ENCODE measurements around the gene PROX2.

PROX2 gene

DNA sequence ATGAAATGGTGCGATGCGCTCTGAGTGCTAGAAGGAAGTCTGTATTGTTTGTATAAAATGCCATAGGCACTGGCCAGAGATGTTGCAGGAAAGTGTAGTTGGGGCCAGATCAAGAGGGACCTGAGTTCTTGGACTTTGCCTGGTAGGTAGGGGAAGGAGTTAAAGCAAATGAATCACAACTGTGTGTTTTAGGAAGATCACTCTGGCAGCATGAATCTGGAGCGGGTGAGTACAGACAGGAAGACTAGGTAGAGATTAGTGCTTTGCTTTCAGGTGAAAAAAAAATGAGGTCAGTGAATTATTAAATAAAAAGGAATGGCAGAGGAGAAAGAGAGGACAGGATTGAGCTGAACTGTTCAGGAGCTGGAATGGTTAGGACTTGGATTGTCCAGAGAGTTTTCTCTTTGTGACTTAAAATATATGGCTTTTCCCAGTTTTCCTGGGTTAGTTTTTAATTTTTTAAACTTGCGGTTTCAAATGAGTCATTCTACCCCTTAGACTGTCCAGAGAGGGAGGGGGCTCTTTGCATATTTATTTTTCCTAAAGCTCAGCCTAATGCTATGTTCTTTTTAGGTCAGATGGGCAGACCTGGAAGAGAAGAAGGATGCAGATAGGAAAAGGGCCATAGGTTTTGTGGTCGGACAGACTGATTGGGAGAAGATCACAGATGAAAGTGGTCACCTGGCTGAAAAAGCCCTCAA is 41.1 kb downstream of the PROX2 start:
- no peak overlapping the region for H3K27ac ChIP-seq
- TF ChIP-seq CTCF (IDR thresholded peaks at IDR 0.05) (no peak), ZFX (IDR thresholded peaks at IDR 0.05; ENCODE audit: borderline replicate concordance) (no peak)

DNA sequence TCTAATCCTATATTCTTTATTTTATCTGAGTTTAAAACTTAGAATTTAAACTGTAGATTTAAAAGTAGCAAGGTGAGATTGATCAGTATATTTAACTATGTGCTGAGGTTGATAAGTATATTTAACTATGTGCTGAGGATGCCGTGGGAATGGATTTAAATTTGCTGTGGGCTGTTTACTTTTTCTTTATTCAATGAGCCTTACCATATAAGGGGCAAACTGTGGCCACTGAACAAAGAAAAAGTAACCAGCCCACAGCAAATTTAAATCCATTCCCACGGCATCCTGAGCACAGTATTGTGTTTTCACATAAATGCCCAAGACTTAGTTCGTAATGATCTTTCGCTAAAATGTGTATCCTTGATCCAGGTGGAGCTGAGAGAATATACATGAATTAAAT is 43.1 kb downstream of the PROX2 start:
- no peak for TF ChIP-seq CTCF (IDR thresholded peaks at IDR 0.05)

DNA sequence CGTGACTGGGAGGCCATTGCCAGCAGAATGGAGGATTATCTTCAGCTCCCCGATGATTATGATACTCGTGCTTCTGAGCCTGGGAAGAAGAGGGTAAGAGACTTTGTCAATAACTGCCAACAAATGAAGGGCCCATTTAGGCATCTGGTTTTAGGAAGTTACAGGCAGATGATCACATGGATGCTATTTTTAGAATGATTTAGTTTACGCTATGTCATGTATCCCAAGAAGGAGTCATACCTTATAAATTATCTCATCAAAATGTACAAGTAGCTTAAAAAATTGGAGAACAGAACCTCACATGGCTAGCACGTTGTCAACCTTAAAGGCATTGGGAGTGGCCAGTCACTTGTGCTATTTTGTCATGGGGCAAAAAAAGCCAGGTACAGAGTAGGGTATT is 46.7 kb downstream of the PROX2 start:
- TF ChIP-seq ZFX (IDR thresholded peaks at IDR 0.05; ENCODE audit: borderline replicate concordance) (no peak), CTCF (IDR thresholded peaks at IDR 0.05) (no peak)
- no peak overlapping the region for H3K27ac ChIP-seq

More for the DNA sequence above, 43.1 kb downstream of the PROX2 start:
- H3K27ac ChIP-seq, result 0 out of 2 replicates have a peak overlapping the region, but pooled peaks have one; percentile 1

- TF ChIP-seq ZFX (IDR thresholded peaks at IDR 0.05; ENCODE audit: borderline replicate concordance), result no peak
- no peak for TF ChIP-seq CTCF (IDR thresholded peaks at IDR 0.05)
Observed at GRCh38 chr14:74826574-74826973, 49.4 kb downstream of the PROX2 start.

More at GRCh38 chr14:74826574-74826973, 49.4 kb downstream of the PROX2 start:
- H3K27ac ChIP-seq, result no peak overlapping the region
